DMS79 treated with DMSO at 0.1 percent for 48 hours (cell line): ENCODE data around the gene NTM.
A peak's percentile ranks its signal among the peaks of the same experiment; 100 is the strongest.

ENCODE experiments used
- DNase-seq: peaks from one replicate; lab custom pipeline; 2025; lab: John Stamatoyannopoulos, UW

NTM gene

GRCh38 chr11:132008226-132008625 lies 637.8 kb downstream of the NTM start:
- no peak for DNase-seq

DNA sequence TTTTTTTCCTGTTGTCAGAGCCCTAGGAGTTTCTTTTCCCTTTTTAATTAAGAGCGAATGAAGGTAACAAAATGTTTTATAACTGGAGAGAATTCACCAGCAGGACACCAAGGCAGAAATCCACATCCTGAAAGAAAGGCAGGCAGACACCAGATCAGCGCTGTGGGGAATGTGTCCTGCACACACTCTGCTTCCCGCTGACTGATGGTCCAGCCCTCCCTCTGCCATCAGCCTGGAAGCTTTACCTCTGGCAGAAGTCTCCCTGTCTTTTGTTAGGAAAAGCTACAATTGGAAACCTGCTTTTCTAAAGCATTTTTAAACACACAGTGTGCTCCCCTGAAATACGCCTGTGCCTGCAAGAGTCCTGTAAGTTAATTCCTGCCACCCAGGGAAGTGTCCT lies 638.5 kb downstream of the NTM start:
- DNase-seq, result no peak

- DNase-seq, result no peak
Observed at GRCh38 chr11:132020001-132020400, 649.6 kb downstream of the NTM start.

GRCh38 chr11:132022285-132022684 lies 651.9 kb downstream of the NTM start:
- DNase-seq, result no peak

- DNase-seq, result no peak
Observed at GRCh38 chr11:132022733-132023478, 652.5 kb downstream of the NTM start.

- no peak for DNase-seq
Observed at GRCh38 chr11:132024587-132025295, 654.3 kb downstream of the NTM start.

GRCh38 chr11:132026746-132027145 lies 656.3 kb downstream of the NTM start:
- DNase-seq, result no peak

DNA sequence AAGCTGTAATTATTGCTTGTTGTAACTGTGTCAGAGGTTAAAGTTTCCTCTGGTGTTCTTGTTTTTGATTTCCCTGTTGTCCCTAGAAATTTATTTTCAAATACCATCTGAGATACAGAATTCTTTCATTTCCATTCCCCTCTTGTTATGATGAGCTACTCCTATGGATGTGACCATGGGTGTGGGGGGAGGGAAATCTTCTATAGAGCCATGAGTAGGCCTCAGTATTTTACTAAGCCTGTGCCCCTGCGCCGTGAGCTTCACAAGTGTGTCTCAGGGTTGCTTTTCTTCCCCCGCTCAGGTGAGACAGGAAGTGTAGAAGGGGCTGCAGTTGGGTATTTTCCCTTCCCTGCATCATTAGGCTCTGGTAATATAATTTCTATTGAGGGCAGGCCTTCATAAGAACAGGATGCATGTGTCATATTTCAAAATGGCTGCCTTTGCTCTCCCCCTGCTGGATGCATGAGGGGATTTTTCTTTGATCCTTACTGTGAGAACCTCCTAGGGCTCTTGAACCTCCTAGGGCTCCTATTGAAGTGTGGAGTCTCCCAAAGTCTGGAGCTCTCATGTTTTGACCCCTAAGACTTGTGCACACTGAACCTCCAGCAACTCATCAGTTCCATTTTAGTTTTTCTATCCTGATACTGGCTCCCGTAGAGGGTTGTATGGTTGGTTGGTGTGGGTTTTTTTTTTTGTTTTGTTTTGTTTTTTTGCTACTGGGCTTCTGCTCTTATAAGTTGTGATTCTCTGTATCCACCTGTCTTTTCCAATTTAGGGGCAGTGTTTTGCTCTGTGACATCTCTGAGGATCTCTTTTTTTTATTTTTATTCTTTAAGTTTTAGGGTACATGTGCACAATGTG lies 658.2 kb downstream of the NTM start:
- peak; percentile 40 for DNase-seq

GRCh38 chr11:132030896-132031295 lies 660.5 kb downstream of the NTM start:
- DNase-seq, result no peak

GRCh38 chr11:132032555-132032954 lies 662.1 kb downstream of the NTM start:
- DNase-seq, result no peak

DNA sequence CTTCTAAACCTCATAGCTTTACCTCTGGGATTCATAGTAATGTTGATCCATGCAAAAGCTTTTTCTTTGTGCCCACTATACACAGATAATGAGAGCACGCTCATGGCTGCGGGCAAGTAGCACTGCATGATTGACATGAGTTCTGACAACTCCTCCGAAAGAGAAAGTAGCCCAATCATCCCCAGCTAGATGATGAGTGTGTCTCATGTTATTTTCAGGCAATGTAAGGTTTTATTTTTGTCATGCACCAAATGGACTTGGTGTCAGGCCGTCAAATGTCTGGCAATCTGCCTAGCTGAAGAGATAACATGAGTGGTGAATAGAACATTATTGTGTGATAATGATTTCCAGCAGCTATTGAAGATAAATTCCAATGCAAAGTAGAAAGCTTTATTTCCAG lies 662.6 kb downstream of the NTM start:
- DNase-seq, result no peak

GRCh38 chr11:132035228-132035627 lies 664.8 kb downstream of the NTM start:
- DNase-seq, result no peak

- DNase-seq, result no peak
Observed at GRCh38 chr11:132035766-132036165, 665.4 kb downstream of the NTM start.

- no peak for DNase-seq
Observed at GRCh38 chr11:132036220-132036619, 665.8 kb downstream of the NTM start.

DNA sequence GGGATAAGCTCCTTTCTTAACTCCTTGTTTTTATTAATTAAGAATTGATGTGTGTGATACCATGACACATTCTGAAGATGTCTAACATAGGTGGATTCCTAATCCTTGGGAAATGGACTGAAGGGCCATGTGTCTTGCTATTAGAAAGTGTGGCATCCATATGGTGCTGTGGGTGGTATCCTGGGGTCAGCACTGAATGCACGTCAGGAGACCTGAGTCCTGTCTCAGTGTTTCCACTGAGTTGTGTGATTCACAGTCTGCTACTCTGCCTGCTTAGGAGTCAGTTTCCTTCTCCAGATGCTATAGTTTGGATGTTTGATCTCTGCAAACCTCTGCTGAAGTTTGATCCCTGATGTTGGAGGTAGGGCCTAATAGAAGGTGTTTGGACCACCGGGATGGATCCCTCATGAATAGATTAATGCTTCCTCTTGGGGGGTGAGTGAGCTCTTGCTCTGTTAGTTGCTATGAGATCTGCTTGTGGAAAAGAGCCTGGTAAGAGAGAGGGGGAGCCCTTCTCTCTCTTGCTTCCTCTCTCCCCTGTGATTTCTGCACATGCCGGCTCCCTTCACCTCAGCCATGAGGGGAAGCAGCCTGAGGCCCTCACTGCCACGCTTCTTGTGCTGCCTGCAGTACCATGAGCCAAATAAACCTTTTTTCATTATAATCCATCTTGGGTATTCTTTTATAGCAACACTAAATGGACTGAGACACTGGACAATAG lies 666.5 kb downstream of the NTM start:
- DNase-seq, result no peak

DNA sequence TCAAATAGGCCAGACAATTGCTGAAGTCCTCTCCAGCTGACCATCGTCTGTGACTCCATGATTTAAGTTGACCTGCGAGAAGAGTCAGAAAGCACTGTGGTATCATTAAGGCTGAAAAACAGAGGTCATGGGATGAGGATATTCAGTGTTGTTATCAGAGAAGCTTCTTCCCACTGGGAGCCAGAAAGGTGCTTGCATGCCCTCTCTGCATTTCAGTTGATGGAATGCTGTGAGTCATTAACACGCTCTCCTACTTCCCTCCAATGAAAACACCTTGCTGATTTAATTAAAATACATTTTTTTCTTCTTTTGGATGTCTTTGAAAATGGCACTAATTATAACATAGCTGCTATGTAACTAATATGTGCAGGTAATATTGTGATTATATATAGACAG lies 667.0 kb downstream of the NTM start:
- DNase-seq, result no peak

- DNase-seq, result no peak
Observed at GRCh38 chr11:132037956-132038355, 667.5 kb downstream of the NTM start.

GRCh38 chr11:132039521-132039920 lies 669.1 kb downstream of the NTM start:
- DNase-seq, result no peak

DNA sequence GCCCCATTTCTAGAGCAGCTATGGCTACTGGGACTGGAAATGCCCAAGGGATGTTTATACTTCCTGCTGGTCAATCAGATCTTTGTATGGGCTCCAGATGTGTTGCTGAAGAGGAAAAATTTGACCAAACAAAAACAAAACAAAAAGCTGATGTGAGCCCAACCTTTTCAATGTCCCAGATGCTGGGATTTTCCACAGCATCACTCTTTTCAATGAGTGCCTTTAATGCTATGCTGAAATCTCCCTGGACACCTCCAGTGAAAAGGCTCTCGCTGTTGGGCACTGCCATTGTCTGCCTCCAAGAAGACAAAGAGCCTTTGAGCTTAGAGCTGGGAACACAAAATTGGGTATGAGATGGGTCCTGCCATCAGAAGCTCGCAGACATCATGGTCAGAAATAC lies 671.9 kb downstream of the NTM start:
- DNase-seq, result no peak

DNA sequence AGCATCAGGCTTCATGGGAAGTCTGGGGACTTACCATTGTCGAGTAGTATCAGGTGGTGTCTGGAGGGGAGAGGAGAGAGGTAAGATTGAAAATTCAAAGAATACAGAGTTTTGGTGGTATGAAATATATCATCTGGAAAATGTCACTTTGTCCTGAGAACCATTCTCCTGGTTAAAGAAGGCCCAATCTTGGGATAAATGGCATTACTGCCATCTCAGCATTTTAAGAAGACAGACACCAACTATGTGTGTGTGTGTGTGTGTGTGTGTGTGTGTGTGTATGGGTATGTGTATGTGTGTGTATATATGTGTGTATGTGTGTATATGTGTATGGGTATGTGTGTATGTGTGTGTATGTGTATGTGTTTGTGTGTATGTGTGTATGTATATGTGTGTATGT lies 673.3 kb downstream of the NTM start:
- DNase-seq, result no peak

GRCh38 chr11:132045107-132045506 lies 674.7 kb downstream of the NTM start:
- DNase-seq, result no peak

DNA sequence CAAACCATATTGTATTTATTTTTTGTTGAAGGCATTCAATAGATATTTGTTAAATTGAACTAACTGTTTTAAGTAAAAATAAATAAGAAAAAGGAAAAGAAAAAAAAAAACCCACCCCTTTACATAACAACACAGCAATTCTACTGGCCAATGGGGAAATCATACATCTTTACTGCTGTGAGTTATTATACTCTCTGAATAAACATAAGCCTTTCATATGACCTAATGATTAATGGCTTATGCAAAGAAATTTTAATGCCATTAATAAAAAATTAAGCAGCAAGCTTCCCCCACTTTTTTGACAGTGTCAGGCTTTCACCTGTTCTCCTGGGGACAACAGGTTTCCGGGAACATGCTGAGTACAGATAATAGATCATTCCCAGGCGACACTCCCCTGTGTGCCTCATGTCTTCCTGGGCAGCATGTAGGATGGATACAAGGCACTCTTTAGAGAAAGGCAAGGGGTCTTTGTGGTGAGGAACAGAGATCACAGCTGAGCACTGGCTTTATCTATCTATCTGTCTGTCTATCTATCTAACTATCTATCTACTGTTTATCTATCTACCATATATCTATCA lies 676.0 kb downstream of the NTM start:
- no peak for DNase-seq
